ENCODE results near the gene ARHGAP26.

- no peak for TF ChIP-seq POLR2A (IDR thresholded peaks at IDR 0.05)
- no peak for TF ChIP-seq CTCF (IDR thresholded peaks at IDR 0.05)
- no peak for TF ChIP-seq EP300 (IDR thresholded peaks at IDR 0.05; ENCODE audit: low read depth)
- TF ChIP-seq POLR2AphosphoS5 (IDR thresholded peaks at IDR 0.05) = no peak
Measured at GRCh38 chr5:142737179-142737578, 33.0 kb upstream of the ARHGAP26 start.
